Osteocyte (in vitro differentiated cells): ENCODE data around the gene SLC6A4. TPM values are rescaled to one million over a fixed set of nuclear protein-coding genes. Genes with fewer than 3 reads are reported as not detected.
"Not testable (repeated sequence)": the region's sequence is repeated elsewhere in the genome, so short reads cannot be mapped to it uniquely, and the experiment has no call there.

Experiments
- DNase-seq: peaks from one replicate; pipeline ENCODE4 v3.0.0; 2021; ENCODE audit warnings: mixed read lengths; ENCODE audit not compliant: unreplicated experiment; ENCODE audit errors: extremely low spot score
- H3K27ac Mint-ChIP-seq: one replicate; pipeline ENCODE4 v1.8.0; 2021; ENCODE audit warnings: mild to moderate bottlenecking, mixed read lengths; ENCODE audit not compliant: unreplicated experiment
- H3K27me3 Mint-ChIP-seq: one replicate; pipeline ENCODE4 v1.8.0; 2021; ENCODE audit warnings: mixed read lengths; ENCODE audit not compliant: unreplicated experiment
- H3K36me3 Mint-ChIP-seq: one replicate; pipeline ENCODE4 v1.8.0; 2021; ENCODE audit warnings: mixed read lengths; ENCODE audit not compliant: unreplicated experiment
- H3K4me1 Mint-ChIP-seq: one replicate; pipeline ENCODE4 v1.8.0; 2021; ENCODE audit warnings: mixed read lengths; ENCODE audit not compliant: unreplicated experiment
- H3K4me3 Mint-ChIP-seq: one replicate; pipeline ENCODE4 v1.8.0; 2021; ENCODE audit warnings: mild to moderate bottlenecking, moderate library complexity, mixed read lengths; ENCODE audit not compliant: unreplicated experiment
- H3K9me3 Mint-ChIP-seq: one replicate; pipeline ENCODE4 v1.8.0; 2021; ENCODE audit warnings: mixed read lengths; ENCODE audit not compliant: unreplicated experiment
- total RNA-seq: library from RNA; stranded (reverse); gene quantifications from 2 replicates; pipeline ENCODE4 v1.2.1, GENCODE V29; 2021
- TF ChIP-seq, protein P1 (sequence below): fragments of 200-600 bp; sonication (generic); IDR thresholded peaks from 2 replicates; pipeline ENCODE4 v1.5.0; 2021; ENCODE audit warnings: antibody characterized with exemption, mild to moderate bottlenecking, moderate library complexity

Gene SLC6A4
- total RNA-seq, 1 donor from 2014 or later = 0.16 TPM

- peak; percentile 56 for DNase-seq
- H3K4me1 Mint-ChIP-seq = no peaks in the 10 kb centered on the region
- H3K36me3 Mint-ChIP-seq = no peaks in the 10 kb centered on the region
- TF ChIP-seq, protein P1, sequence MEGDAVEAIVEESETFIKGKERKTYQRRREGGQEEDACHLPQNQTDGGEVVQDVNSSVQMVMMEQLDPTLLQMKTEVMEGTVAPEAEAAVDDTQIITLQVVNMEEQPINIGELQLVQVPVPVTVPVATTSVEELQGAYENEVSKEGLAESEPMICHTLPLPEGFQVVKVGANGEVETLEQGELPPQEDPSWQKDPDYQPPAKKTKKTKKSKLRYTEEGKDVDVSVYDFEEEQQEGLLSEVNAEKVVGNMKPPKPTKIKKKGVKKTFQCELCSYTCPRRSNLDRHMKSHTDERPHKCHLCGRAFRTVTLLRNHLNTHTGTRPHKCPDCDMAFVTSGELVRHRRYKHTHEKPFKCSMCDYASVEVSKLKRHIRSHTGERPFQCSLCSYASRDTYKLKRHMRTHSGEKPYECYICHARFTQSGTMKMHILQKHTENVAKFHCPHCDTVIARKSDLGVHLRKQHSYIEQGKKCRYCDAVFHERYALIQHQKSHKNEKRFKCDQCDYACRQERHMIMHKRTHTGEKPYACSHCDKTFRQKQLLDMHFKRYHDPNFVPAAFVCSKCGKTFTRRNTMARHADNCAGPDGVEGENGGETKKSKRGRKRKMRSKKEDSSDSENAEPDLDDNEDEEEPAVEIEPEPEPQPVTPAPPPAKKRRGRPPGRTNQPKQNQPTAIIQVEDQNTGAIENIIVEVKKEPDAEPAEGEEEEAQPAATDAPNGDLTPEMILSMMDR = no peak
- no peak overlapping the region for H3K27ac Mint-ChIP-seq
- H3K27me3 Mint-ChIP-seq = peaks cover 8% of the 10 kb centered on the region
- no peaks in the 10 kb centered on the region for H3K9me3 Mint-ChIP-seq
- no peak overlapping the region for H3K4me3 Mint-ChIP-seq
Observed at GRCh38 chr17:30203471-30203981, 32.0 kb downstream of the SLC6A4 start.

- H3K4me3 Mint-ChIP-seq, H3K4me1 Mint-ChIP-seq, H3K9me3 Mint-ChIP-seq, H3K27me3 Mint-ChIP-seq, H3K27ac Mint-ChIP-seq, H3K36me3 Mint-ChIP-seq, DNase-seq: not testable (repeated sequence)
Observed at GRCh38 chr17:30200656-30201055, 34.8 kb downstream of the SLC6A4 start.

DNA sequence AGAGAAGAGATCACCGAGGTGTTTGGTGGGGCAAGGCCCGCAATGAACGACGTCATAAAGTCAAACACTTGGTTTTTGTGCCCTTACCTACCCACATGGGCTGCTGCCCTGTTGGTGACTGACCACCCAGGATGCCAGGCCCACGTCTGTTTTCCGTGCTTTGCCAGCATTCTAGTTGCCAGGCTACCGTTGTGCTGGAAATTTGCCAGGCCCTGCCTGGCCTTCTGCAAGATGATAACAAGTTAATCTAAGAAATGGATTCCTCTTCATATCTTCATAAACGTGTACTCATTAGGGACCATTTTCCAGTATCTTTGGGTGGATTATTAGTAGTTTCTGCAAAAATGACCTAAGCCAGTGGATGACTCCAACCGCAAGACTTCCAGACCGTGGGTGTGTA is 35.4 kb downstream of the SLC6A4 start:
- Mint-ChIP-seq H3K27ac (no peak overlapping the region), H3K4me1 (no peaks in the 10 kb centered on the region), H3K27me3 (no peaks in the 10 kb centered on the region), H3K36me3 (no peaks in the 10 kb centered on the region), H3K9me3 (no peaks in the 10 kb centered on the region), H3K4me3 (no peak overlapping the region)
- TF ChIP-seq, protein P1 = no peak
- no peak for DNase-seq

DNA sequence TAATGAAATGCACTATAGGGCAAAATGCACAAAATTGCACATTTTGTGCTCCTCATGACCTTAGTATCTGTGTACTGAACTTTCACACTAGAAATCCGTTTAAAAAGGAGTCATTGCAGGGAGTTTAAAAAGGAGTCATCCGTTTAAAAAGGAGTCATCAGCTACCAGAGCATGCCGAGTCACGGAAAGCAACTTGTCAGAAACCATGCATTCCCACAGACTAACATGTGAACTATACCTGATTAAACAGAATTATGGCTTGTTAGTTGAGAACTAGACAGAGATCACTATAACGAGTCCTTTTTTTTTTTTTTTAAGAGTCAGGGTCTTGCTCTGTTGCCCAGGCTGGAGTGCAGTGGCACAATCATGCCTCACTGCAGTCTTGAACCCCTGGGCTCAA is 35.9 kb downstream of the SLC6A4 start:
- Mint-ChIP-seq H3K4me3 (no peak overlapping the region), H3K27ac (no peak overlapping the region), H3K4me1 (no peaks in the 10 kb centered on the region), H3K9me3 (no peaks in the 10 kb centered on the region), H3K36me3 (no peaks in the 10 kb centered on the region), H3K27me3 (peaks cover 4% of the 10 kb centered on the region)
- TF ChIP-seq, protein P1 = no peak
- DNase-seq = no peak

GRCh38 chr17:30197416-30197815 is 38.1 kb downstream of the SLC6A4 start:
- no peaks in the 10 kb centered on the region for H3K36me3 Mint-ChIP-seq
- TF ChIP-seq, protein P1 = no peak
- no peaks in the 10 kb centered on the region for H3K4me1 Mint-ChIP-seq
- H3K27me3 Mint-ChIP-seq = peaks cover 14% of the 10 kb centered on the region
- H3K9me3 Mint-ChIP-seq = no peaks in the 10 kb centered on the region
- no peak overlapping the region for H3K27ac Mint-ChIP-seq
- no peak overlapping the region for H3K4me3 Mint-ChIP-seq
- no peak for DNase-seq

GRCh38 chr17:30196504-30196903 is 39.0 kb downstream of the SLC6A4 start:
- TF ChIP-seq, protein P1 = no peak
- Mint-ChIP-seq H3K27me3 (peaks cover 14% of the 10 kb centered on the region), H3K36me3 (no peaks in the 10 kb centered on the region), H3K9me3 (no peaks in the 10 kb centered on the region), H3K4me3 (no peak overlapping the region), H3K4me1 (no peaks in the 10 kb centered on the region), H3K27ac (no peak overlapping the region)
- no peak for DNase-seq
